ENCODE data around the gene CEMIP. TPM values are rescaled to one million over a fixed set of nuclear protein-coding genes. Genes with fewer than 3 reads are reported as not detected.
A peak's percentile ranks its signal among the peaks of the same experiment; 100 is the strongest.

Gene CEMIP
- total RNA-seq, 2 experiments from 2014 or later: not detected

DNA sequence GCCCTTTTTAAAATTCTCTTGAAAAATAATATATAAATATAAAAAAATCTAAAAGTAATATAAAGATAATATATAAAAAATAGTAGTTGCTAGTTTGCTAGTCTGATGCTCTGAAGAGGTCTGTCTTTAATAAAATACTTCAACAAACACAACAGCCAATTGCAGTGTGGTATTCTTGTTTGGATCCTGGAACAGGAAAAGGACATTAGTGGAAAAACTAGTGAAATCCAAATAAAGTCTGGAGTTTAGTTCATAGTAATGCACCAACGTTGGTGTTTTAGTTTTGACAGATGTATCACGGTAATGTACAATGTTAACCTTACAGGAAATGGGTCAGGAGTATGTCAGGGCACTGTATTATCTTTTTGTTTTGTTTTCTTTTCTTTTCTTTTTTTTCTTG lies 26.0 kb upstream of the CEMIP start:
- Mint-ChIP-seq H3K4me1 (ENCODE audit: low read depth) (no peaks in the 10 kb centered on the region), H3K36me3 (ENCODE audit: low read depth) (no peaks in the 10 kb centered on the region), H3K9me3 (no peaks in the 10 kb centered on the region), H3K27me3 (no peaks in the 10 kb centered on the region), H3K4me3 (no peak overlapping the region), H3K27ac (no peak overlapping the region)
- Histone ChIP-seq H3K9me3 (ENCODE audit: control insufficient read depth in 1 of 2, insufficient read depth in 1 of 2, low read length in 2 of 2) (no peaks in the 10 kb centered on the region), H3K4me3 (ENCODE audit: low read length) (no peak overlapping the region), H3K27me3 (ENCODE audit: control insufficient read depth in 1 of 2, insufficient read depth in 2 of 2, low read length in 2 of 2) (no peaks in the 10 kb centered on the region), H3K4me1 (ENCODE audit: insufficient read depth, low read length) (no peaks in the 10 kb centered on the region), H3K27ac (ENCODE audit: low read depth in 1 of 2, low read length in 2 of 2) (no peak overlapping the region), H3K36me3 (ENCODE audit: insufficient read depth, low read length) (no peaks in the 10 kb centered on the region)
- POLR2A ChIA-PET: no interaction called here
- no peak for ATAC-seq (ENCODE audit: poor library complexity)
- CTCF ChIA-PET: no interaction called here
- TF ChIP-seq, protein P1, sequence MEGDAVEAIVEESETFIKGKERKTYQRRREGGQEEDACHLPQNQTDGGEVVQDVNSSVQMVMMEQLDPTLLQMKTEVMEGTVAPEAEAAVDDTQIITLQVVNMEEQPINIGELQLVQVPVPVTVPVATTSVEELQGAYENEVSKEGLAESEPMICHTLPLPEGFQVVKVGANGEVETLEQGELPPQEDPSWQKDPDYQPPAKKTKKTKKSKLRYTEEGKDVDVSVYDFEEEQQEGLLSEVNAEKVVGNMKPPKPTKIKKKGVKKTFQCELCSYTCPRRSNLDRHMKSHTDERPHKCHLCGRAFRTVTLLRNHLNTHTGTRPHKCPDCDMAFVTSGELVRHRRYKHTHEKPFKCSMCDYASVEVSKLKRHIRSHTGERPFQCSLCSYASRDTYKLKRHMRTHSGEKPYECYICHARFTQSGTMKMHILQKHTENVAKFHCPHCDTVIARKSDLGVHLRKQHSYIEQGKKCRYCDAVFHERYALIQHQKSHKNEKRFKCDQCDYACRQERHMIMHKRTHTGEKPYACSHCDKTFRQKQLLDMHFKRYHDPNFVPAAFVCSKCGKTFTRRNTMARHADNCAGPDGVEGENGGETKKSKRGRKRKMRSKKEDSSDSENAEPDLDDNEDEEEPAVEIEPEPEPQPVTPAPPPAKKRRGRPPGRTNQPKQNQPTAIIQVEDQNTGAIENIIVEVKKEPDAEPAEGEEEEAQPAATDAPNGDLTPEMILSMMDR (IDR thresholded peaks at IDR 0.05): no peak
- DNase-seq: no peak
- intact Hi-C loops (cut with DNase I, micrococcal nuclease): no loop called here

DNA sequence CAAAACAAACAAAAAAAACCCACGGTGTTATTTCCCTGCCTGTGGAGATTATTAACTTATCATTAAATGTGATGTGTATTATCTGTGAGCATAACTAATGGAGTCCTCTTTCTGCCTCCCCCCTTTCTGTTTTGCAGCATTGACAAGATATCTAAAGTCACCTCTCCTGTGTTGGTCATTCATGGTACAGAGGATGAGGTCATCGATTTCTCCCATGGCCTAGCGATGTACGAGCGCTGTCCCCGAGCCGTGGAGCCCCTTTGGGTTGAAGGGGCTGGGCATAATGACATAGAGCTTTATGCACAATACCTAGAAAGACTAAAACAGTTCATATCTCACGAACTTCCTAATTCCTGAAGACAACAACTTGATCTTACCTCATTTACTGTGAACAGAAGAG lies 25.2 kb upstream of the CEMIP start:
- Mint-ChIP-seq H3K4me3 (no peak overlapping the region), H3K4me1 (ENCODE audit: low read depth) (no peaks in the 10 kb centered on the region), H3K9me3 (no peaks in the 10 kb centered on the region), H3K36me3 (ENCODE audit: low read depth) (no peaks in the 10 kb centered on the region), H3K27me3 (no peaks in the 10 kb centered on the region), H3K27ac (no peak overlapping the region)
- no peaks in the 10 kb centered on the region for H3K27me3 ChIP-seq (ENCODE audit: control insufficient read depth in 1 of 2, insufficient read depth in 2 of 2, low read length in 2 of 2)
- ATAC-seq (ENCODE audit: poor library complexity): no peak
- no peak overlapping the region for H3K4me3 ChIP-seq (ENCODE audit: low read length)
- intact Hi-C loops (cut with DNase I, micrococcal nuclease): no loop called here
- ChIA-PET CTCF (no interaction called here), POLR2A (no interaction called here)
- TF ChIP-seq, protein P1 (IDR thresholded peaks at IDR 0.05): no peak
- H3K36me3 ChIP-seq (ENCODE audit: insufficient read depth, low read length): no peaks in the 10 kb centered on the region
- H3K9me3 ChIP-seq (ENCODE audit: control insufficient read depth in 1 of 2, insufficient read depth in 1 of 2, low read length in 2 of 2): no peaks in the 10 kb centered on the region
- H3K27ac ChIP-seq (ENCODE audit: low read depth in 1 of 2, low read length in 2 of 2): no peak overlapping the region
- H3K4me1 ChIP-seq (ENCODE audit: insufficient read depth, low read length): no peaks in the 10 kb centered on the region
- no peak for DNase-seq

DNA sequence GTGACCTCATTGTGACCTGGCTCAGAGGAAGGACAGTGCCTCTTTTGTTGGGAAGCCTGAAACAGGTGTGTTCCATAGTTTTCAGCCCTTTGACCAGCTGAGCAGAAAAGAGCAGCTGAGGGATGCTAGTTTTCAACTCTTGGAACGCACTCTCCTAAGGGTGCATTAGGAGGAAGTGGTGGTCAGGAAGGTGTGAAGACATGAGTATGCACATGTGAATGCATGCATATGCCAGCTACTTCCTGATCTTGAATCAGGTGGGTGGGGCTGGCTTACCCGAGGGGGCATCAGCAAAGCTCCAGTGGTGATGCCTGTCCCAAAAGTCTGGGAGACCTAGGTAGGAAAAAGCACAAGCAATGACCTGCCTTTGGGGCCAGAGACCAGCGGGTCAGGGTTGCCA lies 23.3 kb upstream of the CEMIP start:
- Mint-ChIP-seq H3K4me3 (no peak overlapping the region), H3K27ac (no peak overlapping the region), H3K27me3 (no peaks in the 10 kb centered on the region), H3K36me3 (ENCODE audit: low read depth) (no peaks in the 10 kb centered on the region), H3K4me1 (ENCODE audit: low read depth) (no peaks in the 10 kb centered on the region), H3K9me3 (no peaks in the 10 kb centered on the region)
- Histone ChIP-seq H3K36me3 (ENCODE audit: insufficient read depth, low read length) (no peaks in the 10 kb centered on the region), H3K9me3 (ENCODE audit: control insufficient read depth in 1 of 2, insufficient read depth in 1 of 2, low read length in 2 of 2) (no peaks in the 10 kb centered on the region), H3K27me3 (ENCODE audit: control insufficient read depth in 1 of 2, insufficient read depth in 2 of 2, low read length in 2 of 2) (no peaks in the 10 kb centered on the region), H3K4me1 (ENCODE audit: insufficient read depth, low read length) (no peaks in the 10 kb centered on the region), H3K27ac (ENCODE audit: low read depth in 1 of 2, low read length in 2 of 2) (no peak overlapping the region), H3K4me3 (ENCODE audit: low read length) (no peak overlapping the region)
- TF ChIP-seq, protein P1 (IDR thresholded peaks at IDR 0.05): no peak
- CTCF ChIA-PET: no interaction called here
- POLR2A ChIA-PET: no interaction called here
- intact Hi-C loops (cut with DNase I, micrococcal nuclease): no loop called here
- no peak for ATAC-seq (ENCODE audit: poor library complexity)
- peak in 1 of 14 experiments; percentile 50 for DNase-seq
